ENCODE data around the gene MYL9.

- no peak for TF ChIP-seq GATA2 (CRISPR knock-in tag; IDR thresholded peaks at IDR 0.05)
- no peak for TF ChIP-seq CTCF (IDR thresholded peaks at IDR 0.05)
- no peak for TF ChIP-seq SIN3A (IDR thresholded peaks at IDR 0.05; ENCODE audit: borderline replicate concordance, low read depth, low read length)
- no peak for TF ChIP-seq POLR2AphosphoS5 (IDR thresholded peaks at IDR 0.05; ENCODE audit: low read depth, low read length)
- TF ChIP-seq ELF1 (IDR thresholded peaks at IDR 0.05): no peak
- TF ChIP-seq REST (IDR thresholded peaks at IDR 0.05; ENCODE audit: low read depth, low read length): no peak
- no peak for TF ChIP-seq USF2 (IDR thresholded peaks at IDR 0.05; ENCODE audit: borderline replicate concordance, low read depth, low read length)
- TF ChIP-seq EP300 (IDR thresholded peaks at IDR 0.05; ENCODE audit: borderline replicate concordance in 1 of 2, low read depth in 1 of 2, low read length in 1 of 2): no peak
- no peak for TF ChIP-seq EZH2phosphoT487 (IDR thresholded peaks at IDR 0.05; ENCODE audit: borderline replicate concordance, low read depth)
- no peak for TF ChIP-seq YY1 (IDR thresholded peaks at IDR 0.05; ENCODE audit: low read depth)
- TF ChIP-seq SMC3 (IDR thresholded peaks at IDR 0.05; ENCODE audit: low read depth, low read length): no peak
Observed at GRCh38 chr20:36587388-36588070, 46.2 kb downstream of the MYL9 start.

All from SK-N-SH (cell line).